ENCODE results near the gene IRF2BPL.

IRF2BPL gene

DNA sequence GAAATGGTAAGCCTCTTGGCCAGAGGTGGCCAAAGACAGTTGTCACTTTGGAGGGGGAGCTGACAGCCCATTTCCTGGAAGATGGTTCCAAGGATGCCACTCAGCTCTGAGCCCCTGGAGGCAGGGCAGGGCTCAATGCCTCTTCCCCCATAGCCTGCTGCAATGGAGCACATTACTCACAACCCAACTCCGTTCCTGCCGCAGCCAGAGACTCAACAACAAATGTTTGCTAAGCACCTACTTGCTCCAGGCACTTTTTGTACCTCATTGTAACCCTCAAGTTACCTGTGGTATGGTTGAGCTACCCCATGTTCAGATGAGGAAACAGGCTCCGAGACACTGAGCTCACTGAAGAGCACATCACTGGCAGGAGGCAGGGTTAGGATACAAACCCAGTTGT is 19.5 kb downstream of the IRF2BPL start:
- no peak for DNase-seq (ENCODE audit: low spot score)

DNA sequence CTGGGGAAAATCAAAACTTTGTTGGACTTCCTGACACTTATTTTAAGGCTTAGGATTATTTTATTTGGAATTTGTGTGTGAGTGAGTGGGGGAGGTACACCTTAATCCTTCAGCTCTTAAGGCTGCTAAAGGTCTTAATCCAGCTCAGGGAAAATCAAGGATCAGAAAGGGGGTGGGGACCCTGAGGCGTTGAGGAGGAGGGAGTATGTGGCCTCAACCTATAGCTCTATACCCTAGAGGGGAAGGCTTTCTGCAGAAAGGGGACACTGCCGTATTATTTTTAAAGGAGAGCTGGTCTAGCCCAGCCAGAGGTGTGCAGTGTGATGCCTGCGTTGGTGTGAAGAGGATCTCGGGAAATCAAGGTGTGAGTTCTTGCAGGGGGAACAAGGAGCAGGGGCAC is 20.0 kb downstream of the IRF2BPL start:
- DNase-seq (ENCODE audit: low spot score), result no peak

GRCh38 chr14:77007975-77008421 is 20.5 kb downstream of the IRF2BPL start:
- peak; percentile 65 for DNase-seq (ENCODE audit: low spot score)

DNA sequence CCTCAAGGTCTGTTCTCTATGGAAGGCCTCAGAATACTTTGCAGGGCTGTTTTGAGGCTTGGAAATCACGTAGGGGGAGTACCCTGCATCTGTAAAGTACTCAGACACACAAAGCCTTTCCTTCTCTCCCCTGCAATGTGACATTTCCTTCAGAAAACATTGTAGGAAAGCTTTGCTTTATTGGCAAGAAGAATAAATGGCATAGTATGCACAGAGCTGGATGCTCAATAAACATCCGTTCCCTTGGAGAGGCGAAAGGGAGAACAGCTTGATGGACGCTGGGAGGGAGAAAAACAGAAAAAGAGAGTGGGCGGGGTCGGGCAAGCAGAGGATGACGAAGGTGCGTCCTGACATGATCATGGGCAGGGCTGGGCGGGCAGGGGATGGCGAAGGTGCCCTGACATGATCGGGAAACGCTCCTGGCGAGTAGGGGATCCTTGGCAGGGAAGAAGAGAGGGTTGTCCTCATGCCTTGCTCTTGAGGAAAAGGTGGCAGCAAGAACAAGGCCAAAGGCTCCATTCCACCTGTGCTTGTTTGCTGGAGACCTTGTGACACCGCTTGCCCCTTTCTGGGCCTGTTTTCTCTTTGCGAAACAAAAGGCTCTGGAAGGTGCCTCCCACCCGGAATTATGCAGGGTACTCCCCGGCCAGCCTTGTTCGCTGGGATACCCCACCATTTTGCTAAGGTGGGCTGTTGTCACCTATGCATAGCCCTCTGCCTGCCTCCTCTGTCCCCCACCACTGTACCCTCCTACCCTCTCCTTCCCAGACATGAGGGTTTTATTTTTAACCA is 21.1 kb downstream of the IRF2BPL start:
- DNase-seq (ENCODE audit: low spot score), result no peak

DNA sequence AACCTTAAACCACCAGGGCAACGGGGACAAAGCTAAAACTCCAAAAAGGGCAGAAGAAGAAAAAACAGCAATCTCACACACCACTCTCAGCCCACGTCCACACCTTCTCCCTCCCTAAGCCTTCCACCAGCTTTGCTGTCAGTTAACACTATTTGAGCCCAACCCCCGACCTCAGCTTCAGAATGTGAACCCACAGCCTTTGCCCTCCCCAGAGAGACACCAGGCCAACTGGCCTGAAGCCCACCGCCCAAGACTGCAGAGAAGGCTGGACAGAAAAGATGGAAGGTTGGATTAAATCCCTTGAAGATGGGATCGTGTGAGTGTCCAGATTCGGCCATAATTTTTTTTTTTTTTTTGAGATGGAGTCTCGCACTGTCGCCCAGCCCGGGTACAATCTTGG is 22.4 kb downstream of the IRF2BPL start:
- DNase-seq (ENCODE audit: low spot score), result no peak

GRCh38 chr14:77005559-77005958 is 22.9 kb downstream of the IRF2BPL start:
- no peak for DNase-seq (ENCODE audit: low spot score)

- DNase-seq (ENCODE audit: low spot score), result no peak
Measured at GRCh38 chr14:77004711-77005460, 23.6 kb downstream of the IRF2BPL start.

- no peak for DNase-seq (ENCODE audit: low spot score)
Measured at GRCh38 chr14:77003960-77004710, 24.4 kb downstream of the IRF2BPL start.

DNA sequence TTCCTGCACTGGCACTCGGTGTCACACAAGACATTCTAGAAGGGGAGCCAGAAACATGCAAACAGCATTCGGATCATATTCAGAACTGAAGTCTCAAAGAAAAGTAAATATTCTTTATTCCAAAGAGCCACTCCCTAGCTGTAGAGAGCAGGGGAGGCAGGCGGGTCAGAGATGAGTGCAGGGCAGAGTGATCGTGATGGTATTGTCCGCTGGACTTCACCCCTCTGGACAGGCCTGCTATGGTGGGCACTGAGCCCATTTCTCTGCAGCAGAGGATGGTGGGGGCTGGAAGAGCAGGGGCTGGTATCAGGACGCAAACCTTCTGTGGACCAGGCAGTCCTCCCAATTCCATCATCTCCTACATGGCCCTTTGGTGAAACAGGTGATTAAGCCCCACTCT is 25.6 kb downstream of the IRF2BPL start:
- no peak for DNase-seq (ENCODE audit: low spot score)

- DNase-seq (ENCODE audit: low spot score), result no peak
Measured at GRCh38 chr14:77002335-77002734, 26.2 kb downstream of the IRF2BPL start.

DNA sequence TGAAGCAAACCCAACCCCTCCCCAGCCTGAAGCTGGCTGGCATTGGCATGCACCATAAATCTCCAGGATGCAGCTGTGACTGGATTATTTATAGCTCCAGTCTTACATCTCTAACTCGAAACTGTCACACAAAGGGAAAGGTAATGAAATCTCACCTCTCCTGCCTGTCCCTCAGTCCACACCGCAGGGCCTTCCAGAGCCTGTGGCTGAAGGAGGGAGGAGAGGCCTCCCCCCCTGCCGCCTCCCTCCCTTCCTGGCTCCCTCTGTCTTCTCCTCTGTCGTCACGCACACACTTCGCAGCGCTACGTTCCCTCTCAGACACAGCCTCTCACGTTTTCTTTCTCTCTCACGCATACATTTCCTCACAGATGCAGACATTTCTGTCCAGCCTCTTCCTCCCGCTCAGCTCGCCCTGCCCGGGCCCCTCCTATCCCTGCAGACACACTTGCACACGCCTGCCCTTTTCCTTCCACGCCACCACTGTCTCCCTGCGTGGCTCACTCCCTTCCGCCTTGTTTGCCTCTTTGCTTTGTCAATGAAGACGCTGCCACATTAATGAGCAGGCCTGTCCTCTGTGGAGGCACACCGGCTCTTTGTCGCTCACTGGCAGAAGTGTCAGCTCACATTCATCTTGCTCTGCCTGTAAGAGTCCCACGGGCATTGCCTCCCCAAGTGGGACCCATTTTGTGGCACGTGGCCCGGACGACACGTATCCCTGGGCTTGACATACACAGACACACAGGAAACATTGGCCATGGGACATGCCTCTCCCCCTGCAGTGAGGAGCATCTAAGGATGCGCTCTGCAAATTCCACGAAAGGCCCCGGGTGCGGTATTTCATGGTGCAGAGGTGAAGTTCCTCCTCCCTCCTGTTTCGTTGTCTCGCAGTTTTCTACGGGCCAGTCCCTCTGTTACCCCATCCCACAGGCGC is 27.9 kb downstream of the IRF2BPL start:
- no peak for DNase-seq (ENCODE audit: low spot score)

DNA sequence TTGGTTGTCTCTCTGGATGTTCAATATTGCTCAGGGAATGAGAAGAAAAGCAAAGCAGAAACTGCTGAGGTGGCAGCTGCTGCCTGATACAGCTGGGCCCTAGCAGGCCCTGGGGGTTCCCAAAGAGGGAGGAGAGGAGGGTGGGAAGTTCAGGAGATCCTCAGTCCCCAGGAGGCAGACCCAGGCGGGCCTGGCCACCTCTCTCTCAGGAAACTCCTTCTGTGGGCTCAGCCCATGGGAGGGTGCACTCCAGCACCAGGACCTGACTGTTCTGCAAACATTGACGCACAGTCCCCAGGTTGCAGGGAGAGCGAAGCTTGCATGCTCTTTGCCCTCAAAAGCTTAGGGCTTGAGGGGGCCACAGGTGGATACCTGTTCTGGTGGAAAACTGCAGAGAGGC is 29.6 kb downstream of the IRF2BPL start:
- DNase-seq (ENCODE audit: low spot score), result no peak

DNA sequence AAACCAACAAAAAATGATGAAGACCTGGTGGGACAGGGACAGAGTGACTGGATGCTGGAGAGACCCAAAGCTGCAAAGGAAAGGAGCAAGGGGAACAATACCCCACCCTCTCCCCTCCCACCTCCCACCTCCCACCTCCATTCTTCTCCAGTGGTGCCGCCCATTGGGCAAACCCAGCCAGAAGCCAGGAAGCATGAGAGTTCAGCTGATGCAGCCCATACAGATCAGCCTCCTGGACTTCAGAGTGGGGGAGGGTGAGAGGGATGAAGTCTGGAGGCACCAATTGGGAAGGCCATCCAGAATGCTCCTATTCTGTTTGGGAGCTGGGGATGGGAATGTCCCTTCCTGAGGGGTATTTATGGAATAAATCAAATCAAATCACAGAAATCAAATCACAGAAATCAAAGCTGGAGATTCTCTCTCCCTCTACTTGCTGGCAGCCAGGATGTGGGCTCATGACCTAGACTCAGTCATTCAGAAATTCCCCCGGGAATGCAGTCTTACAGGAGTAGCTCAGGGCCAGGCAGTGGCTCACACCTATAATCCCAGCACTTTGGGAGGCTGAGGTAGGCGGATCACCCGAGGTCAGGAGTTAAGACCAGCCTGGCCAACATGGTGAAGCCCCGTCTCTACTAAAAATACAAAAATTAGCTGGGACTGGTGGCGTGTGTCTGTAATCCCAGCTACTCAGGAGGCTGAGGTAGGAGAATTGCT is 31.1 kb downstream of the IRF2BPL start:
- DNase-seq (ENCODE audit: low spot score), result no peak

DNA sequence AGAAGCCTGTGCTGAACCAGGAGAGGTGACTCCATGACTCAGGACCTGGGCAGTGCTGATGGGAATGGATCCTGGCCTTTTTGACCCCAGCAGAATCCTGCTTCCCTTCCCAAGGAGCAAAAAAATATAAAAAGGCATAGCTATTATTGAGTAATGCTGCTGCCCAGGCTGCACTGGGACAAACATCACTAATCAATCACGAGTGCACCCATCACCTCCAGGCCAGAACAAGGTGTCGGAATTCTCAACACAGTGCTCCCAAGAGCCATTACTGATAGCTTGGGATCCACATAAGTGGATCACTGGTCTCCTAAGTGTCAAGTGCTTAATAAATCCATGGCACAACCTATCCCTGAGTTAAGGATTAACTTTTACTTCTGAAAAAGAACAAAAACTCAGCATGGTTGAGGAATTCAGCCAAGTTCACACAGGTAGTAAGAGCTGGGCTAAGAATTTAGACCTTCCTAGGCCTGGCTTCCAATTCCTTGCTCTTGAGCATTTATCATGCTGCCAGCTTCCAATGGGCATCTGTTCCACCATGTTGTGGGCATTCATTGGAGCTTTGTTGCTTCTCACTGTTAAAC is 31.9 kb downstream of the IRF2BPL start:
- no peak for DNase-seq (ENCODE audit: low spot score)

DNA sequence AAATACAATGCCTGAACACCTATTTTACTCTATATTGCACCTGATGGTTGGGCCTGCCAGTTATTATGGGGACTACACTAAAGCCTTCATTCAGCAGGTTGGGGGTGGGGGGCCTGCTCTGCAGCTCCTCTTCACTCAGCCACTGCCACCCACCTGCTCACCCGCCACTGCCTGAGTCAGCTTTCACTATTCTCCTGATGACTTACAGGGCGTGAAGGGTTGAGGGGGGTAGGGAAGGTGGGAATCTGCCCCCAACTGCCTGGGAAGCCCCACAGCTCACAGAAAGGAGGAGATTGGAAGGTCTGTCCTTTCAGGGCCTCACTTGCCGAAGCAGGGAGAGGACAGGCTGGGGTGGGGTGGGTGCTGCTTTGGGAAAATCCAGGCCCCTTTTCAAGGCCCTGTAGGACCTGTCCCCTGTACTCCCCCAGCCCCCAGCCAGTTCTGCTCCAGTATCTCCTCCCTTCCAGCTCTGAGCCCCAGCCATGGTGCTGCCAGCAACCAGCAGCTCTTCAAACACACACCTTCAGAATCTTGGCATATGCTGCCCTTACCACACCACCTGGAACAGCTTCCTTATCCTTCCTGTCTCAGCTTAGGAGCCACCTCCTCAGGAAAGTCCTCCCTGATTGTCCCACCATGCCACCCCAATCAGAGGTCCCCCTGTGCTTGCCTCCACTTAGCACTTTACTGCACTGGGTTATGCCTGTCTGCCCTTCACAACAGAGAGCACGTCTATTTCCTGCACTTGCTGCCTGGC is 33.1 kb downstream of the IRF2BPL start:
- DNase-seq (ENCODE audit: low spot score), result no peak

- no peak for DNase-seq (ENCODE audit: low spot score)
Measured at GRCh38 chr14:76993752-76994151, 34.8 kb downstream of the IRF2BPL start.

GRCh38 chr14:76990084-76990483 is 38.4 kb downstream of the IRF2BPL start:
- DNase-seq (ENCODE audit: low spot score), result no peak

DNA sequence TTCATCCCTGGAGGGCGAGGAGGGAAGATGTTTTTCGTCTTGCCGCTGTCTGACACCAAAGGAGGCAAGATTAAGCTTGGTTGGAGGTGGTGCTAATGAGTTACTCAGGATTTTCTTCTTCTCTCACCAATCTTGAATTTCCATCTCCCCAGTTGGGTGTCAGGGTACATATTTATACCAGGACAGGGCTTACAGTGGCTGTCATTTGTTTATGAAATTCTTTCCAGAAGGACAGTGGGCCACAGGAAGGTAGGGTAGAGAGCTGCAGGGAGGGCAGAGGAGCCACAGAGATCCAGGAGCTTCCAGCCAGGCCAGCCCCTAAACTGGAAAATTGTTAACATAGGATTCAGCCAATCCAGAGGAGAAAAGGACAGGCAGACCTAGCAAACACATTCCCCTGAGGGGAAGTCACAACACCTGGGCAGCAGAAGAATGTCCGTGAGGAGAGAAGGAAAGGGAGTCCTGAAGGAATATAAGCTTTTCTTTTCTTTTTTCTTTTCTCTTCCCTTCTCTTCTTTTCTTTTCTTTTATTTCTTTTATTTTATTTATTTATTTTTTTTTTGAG is 40.5 kb downstream of the IRF2BPL start:
- no peak for DNase-seq (ENCODE audit: low spot score)

GRCh38 chr14:76986231-76986565 is 42.3 kb downstream of the IRF2BPL start:
- no peak for DNase-seq (ENCODE audit: low spot score)

Data from iPS-NIHi11 (cell line).